Activated T-cell treated with anti-CD3 and anti-CD28 coated beads, Interleukin-2, amount 50 U/mL, for 24 hours (primary cell): ENCODE results near the gene BRS3.

Source experiments
- DNase-seq: peaks from one replicate; pipeline ENCODE4 v3.0.0-alpha.2; 2020
- H3K27ac Mint-ChIP-seq: 2 replicates; pipeline ENCODE4 v1.8.0; 2020; ENCODE audit warnings: mild to moderate bottlenecking, mixed read lengths
- H3K27me3 Mint-ChIP-seq: 2 replicates; pipeline ENCODE4 v1.8.0; 2020; ENCODE audit warnings: mixed read lengths
- H3K36me3 Mint-ChIP-seq: 2 replicates; pipeline ENCODE4 v1.8.0; 2020; ENCODE audit warnings: low read depth, mixed read lengths
- H3K4me1 Mint-ChIP-seq: 2 replicates; pipeline ENCODE4 v1.8.0; 2020; ENCODE audit warnings: low read depth, mixed read lengths
- H3K4me3 Mint-ChIP-seq: 2 replicates; pipeline ENCODE4 v1.8.0; 2020; ENCODE audit warnings: mild to moderate bottlenecking, moderate library complexity, mixed read lengths
- H3K9me3 Mint-ChIP-seq: 2 replicates; pipeline ENCODE4 v1.8.0; 2020; ENCODE audit warnings: mixed read lengths

Gene BRS3

DNA sequence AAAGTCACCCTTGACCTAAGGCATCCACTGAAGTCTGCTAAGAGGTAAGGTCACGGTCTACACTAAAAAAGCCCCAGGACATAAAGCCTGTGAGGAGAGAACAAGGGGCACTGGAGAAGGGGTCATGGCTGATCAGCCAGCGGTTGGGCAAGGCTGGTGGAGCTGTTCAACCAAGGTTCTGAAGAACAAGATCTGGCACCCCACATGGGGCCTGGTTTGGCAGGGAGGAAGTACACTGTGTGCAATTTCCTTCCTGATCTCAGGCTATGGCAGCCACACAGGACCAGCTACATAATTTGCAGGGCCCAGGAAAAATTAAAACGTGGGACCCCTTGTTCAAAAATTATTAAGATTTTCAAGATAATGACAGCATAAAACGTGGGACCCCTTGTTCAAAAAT is 14.1 kb upstream of the BRS3 start:
- Mint-ChIP-seq H3K27me3 (peaks cover 31% of the 10 kb centered on the region), H3K27ac (no peak overlapping the region), H3K4me3 (no peak overlapping the region), H3K36me3 (no peaks in the 10 kb centered on the region), H3K9me3 (no peaks in the 10 kb centered on the region), H3K4me1 (no peaks in the 10 kb centered on the region)
- no peak for DNase-seq

DNA sequence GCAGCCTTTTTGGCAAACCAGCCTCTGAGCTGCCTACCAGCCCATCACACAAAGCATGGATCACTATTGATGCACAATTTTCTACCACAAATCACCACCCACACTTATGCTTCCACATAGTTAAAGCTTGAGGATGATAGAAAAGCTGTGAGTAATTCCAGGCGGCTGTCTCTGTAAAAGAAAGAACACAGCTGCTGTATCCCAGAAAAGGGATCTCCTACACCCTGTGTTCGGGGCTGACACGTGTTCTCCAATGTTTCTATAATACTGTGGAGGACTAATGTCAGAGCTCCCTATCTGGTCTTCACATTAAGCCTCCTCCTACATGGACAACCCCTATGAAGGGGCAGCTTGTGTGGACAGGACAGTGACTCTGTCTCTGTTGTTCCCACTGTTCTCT is 12.5 kb upstream of the BRS3 start:
- no peaks in the 10 kb centered on the region for H3K9me3 Mint-ChIP-seq

DNA sequence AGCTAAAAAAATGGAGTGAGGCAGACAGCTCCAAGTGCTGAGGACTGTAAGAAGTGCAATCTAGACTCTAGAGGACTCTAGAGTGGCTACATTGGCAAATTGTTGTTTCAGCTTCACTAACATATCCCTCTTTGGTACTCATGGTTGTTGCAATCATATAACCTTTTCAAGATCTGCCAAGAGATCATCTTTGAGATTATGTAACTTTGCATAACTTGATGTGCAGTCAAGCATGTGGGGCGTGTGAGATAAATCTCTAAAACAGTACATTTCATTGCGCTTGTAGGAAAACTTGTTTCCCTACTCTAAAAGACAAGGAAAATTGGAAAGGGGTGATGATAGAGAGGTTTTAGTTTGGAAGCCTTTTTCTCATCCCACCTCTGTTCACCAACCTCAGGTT is 11.2 kb upstream of the BRS3 start:
- Mint-ChIP-seq H3K9me3 (no peaks in the 10 kb centered on the region), H3K27me3 (peaks cover 30% of the 10 kb centered on the region), H3K4me3 (no peak overlapping the region), H3K27ac (no peak overlapping the region), H3K36me3 (no peaks in the 10 kb centered on the region), H3K4me1 (no peaks in the 10 kb centered on the region)
- DNase-seq, result no peak

More for the DNA sequence above, 12.5 kb upstream of the BRS3 start:
- Mint-ChIP-seq H3K27ac (no peak overlapping the region), H3K4me1 (no peaks in the 10 kb centered on the region), H3K36me3 (no peaks in the 10 kb centered on the region), H3K4me3 (no peak overlapping the region), H3K27me3 (peaks cover 28% of the 10 kb centered on the region)
- DNase-seq, result no peak

DNA sequence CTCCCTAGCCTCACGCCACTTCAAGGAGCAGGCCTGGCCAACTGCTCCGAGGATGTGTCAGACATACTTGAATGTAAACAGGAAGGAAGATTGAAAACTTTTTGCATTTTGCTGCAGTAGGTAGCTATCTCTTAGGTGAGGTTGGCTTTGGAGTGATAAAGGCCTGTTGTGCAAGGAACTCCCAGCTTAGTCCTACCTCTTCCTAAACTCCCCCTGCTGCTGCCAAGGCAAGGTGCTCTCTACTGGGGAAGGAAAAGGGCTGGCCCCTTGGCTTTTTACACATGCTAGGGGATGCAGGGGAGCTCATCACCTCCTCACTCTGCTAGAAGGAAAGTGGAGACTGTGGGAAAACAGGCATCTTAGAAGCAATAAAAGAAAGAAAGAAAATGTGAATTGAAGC is 10.7 kb upstream of the BRS3 start:
- Mint-ChIP-seq H3K4me3 (no peak overlapping the region), H3K4me1 (no peaks in the 10 kb centered on the region), H3K27ac (no peak overlapping the region), H3K9me3 (no peaks in the 10 kb centered on the region), H3K36me3 (no peaks in the 10 kb centered on the region), H3K27me3 (peaks cover 27% of the 10 kb centered on the region)
- no peak for DNase-seq

DNA sequence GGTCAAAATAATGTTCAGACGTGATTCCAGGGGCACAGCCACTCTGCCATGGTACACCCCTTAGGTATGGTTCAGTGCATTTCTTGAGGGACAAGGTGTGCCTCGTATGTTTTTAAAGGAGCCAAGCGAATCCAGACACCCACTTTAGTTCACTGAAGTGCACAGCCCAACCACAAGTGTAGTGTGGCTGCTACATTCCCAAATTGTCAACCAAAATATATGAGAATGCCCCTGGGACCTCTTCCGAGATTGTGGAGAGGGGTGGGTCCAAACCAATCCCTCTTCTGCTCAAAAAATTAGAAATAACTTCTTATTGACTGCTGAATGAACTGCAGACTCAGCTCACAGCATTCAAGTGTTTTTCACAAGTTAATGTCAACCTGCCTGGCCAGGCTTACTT is 7.4 kb upstream of the BRS3 start:
- Mint-ChIP-seq H3K9me3 (no peaks in the 10 kb centered on the region), H3K4me1 (no peaks in the 10 kb centered on the region), H3K36me3 (no peaks in the 10 kb centered on the region), H3K27ac (no peak overlapping the region), H3K27me3 (peaks cover 41% of the 10 kb centered on the region), H3K4me3 (no peak overlapping the region)
- DNase-seq, result no peak

DNA sequence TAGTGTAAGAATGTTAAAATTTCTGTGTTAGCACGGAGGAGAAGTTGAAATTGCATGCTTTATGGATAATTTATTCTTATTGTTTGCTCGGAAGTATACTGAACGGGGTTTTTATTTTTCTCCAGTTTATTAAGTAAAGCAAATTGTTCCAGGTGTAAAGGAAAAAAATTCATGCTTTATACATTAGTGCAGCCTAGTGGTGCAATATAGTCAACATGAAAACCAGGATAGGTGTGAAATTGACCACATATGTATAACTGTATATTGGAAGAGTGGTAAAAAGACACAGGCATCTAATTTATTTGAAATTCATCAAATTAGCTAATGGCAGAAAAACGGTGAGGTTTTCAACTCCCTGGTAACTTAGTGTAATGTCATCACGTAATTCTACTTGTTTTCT is 959 bp downstream of the BRS3 start:
- no peak overlapping the region for H3K4me3 Mint-ChIP-seq

DNA sequence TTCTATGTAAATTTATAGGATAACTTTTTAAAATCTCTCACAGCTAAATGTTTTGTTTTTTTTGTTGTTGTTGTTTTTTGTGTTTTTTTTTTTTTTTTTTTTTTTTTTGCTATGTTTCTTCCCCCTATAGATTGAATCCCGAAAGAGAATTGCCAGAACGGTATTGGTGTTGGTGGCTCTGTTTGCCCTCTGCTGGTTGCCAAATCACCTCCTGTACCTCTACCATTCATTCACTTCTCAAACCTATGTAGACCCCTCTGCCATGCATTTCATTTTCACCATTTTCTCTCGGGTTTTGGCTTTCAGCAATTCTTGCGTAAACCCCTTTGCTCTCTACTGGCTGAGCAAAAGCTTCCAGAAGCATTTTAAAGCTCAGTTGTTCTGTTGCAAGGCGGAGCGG is 4.1 kb downstream of the BRS3 start:
- Mint-ChIP-seq H3K27ac (no peak overlapping the region), H3K36me3 (no peaks in the 10 kb centered on the region), H3K4me3 (no peak overlapping the region), H3K27me3 (peaks cover 52% of the 10 kb centered on the region), H3K4me1 (peaks cover 3% of the 10 kb centered on the region), H3K9me3 (no peaks in the 10 kb centered on the region)
- DNase-seq, result no peak

More for the DNA sequence above, 959 bp downstream of the BRS3 start:
- DNase-seq, result no peak
- Mint-ChIP-seq H3K9me3 (no peaks in the 10 kb centered on the region), H3K36me3 (no peaks in the 10 kb centered on the region), H3K27me3 (peaks cover 73% of the 10 kb centered on the region), H3K27ac (no peak overlapping the region), H3K4me1 (no peaks in the 10 kb centered on the region)

DNA sequence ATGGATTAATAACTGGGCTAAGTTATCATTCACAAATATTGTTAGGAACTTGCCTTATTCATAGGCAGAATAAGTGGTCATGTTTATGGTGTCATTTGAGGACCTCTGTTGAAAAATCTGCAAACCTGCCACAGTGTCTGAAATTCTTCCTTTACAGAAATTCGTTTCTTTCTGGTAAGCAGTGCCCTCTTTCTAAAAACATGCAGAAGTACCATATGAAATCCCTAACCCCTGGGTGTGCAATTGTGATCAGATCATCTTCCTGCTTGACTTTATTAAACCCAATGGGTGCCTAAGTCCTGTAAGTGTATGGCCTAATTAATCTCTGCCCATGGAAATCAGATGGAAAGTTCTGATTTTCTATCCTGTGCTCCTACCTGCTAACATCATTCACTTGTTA is 5.3 kb downstream of the BRS3 start:
- no peak for DNase-seq
- Mint-ChIP-seq H3K4me1 (peaks cover 3% of the 10 kb centered on the region), H3K27me3 (peaks cover 45% of the 10 kb centered on the region), H3K27ac (no peak overlapping the region), H3K9me3 (no peaks in the 10 kb centered on the region), H3K36me3 (peaks cover 2% of the 10 kb centered on the region), H3K4me3 (no peak overlapping the region)

DNA sequence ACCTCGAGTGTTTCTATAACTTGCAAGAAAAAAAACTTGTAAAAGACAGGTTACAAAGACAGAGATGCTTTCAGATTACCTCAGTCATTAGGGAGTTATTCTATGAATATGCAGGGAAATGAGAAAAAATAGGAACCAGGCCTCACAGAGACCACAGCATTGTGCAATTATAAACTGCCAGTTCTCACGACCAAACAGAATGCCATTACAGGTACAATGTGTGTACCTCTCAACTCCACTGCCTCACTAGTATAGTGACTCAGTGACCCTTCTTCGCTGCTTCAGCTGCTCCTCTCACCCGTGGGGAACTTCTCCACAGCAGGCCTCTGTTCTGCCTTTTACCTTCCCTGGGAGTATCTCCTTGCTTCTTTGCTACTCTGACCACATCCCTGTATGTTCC is 7.3 kb downstream of the BRS3 start:
- Mint-ChIP-seq H3K36me3 (peaks cover 6% of the 10 kb centered on the region), H3K4me3 (no peak overlapping the region), H3K9me3 (no peaks in the 10 kb centered on the region), H3K27ac (no peak overlapping the region), H3K4me1 (peaks cover 13% of the 10 kb centered on the region), H3K27me3 (peaks cover 27% of the 10 kb centered on the region)
- DNase-seq, result no peak

DNA sequence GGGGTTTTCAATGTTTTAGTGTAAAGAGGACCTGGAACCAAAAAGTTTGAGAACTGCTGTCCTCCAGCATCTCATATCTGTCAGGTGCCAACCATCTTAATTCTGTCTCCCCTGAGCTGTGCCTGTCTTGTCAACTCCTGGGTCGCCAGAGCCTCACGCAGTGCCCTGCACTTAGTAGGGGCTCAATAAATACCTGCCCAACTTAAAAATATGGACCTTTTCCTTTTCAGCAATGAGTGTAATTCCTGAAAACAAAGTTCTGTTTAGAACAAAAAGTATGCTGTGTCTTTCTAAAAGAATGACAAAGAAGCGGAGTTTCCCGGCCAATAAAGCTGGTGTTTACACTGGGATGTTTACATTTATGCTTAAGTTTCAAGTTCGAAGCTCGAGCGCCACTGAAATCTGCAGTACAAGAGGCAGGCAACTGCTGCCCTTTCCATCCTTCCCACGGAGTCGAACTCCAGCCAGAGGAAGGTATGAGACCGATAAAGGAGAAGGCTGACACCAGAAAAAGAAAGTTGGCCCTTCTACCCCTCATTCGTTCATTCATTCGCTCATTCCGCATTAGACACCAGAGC is 8.5 kb downstream of the BRS3 start:
- Mint-ChIP-seq H3K36me3 (peaks cover 18% of the 10 kb centered on the region), H3K4me1 (peaks cover 13% of the 10 kb centered on the region), H3K4me3 (peak overlapping the region; percentile 87), H3K27me3 (peaks cover 15% of the 10 kb centered on the region), H3K9me3 (no peaks in the 10 kb centered on the region), H3K27ac (peak overlapping the region; percentile 95)
- no peak for DNase-seq

DNA sequence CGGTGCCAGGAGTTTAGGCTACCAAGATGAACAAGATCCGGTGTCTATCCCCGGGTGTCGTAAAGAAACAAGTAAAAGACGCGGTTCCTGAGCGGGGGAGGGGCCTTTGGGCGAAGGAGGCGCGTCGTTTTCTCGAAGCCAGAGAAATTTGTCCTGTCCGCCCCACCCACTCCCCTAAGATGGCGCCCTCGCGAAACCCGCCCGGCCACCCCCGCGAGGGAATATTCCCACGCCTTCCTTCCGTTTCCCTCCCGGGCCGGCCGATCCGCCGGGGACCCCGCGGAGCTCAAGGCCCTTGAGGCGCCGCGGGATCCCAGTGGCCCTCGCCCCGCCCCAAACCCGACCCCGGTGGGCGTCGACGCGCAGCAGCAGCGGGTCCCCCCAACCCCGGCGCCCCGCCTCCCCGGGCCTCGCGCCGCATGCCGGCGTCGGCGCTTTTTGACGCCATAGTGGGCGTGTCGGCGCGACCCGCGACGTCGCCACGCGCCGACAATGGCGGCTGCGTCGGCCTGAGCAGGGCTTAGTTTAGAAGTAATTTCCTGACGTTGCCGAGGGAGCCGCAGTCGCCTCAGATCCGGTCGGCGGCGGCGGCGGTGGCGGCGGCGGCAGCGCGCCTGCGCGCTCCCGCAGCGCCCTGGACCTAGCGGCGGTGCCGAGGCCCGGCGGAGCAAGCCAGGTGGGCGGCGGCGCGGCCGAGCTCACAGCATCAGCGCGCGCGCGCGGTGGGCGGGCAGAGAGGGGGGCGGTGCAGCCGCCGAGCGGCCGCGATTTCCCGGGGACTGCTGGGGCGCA is 9.2 kb downstream of the BRS3 start:
- peak; percentile 87 for DNase-seq
- peaks cover 19% of the 10 kb centered on the region for H3K36me3 Mint-ChIP-seq
- peaks cover 13% of the 10 kb centered on the region for H3K4me1 Mint-ChIP-seq
- no peaks in the 10 kb centered on the region for H3K9me3 Mint-ChIP-seq
- H3K27ac Mint-ChIP-seq, result peak overlapping the region; percentile 95
- H3K4me3 Mint-ChIP-seq, result peak overlapping the region; percentile 87
- H3K27me3 Mint-ChIP-seq, result peaks cover 10% of the 10 kb centered on the region

DNA sequence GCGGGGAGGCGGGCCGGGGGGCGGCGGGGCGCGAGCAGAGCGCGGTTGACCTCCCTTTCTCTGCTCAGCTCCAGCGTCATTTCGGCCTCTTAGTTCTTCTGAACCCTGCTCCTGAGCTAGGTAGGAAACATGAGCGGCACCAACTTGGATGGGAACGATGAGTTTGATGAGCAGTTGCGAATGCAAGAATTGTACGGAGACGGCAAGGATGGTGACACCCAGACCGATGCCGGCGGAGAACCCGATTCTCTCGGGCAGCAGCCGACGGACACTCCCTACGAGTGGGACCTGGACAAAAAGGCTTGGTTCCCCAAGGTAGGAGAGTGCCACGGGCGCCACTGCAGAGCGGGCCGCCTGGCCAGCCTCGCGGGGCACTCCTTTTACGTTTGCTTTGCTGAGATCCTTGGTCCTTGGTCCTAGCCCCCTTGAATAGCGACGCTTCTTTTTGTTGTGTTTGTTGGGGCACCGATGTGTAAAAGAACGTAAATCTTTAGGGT is 9.9 kb downstream of the BRS3 start, which contains the start of gene HTATSF1:
Gene HTATSF1, plus strand, starts transcription at position 37 of the 497 bp plus-strand sequence. Its CDS starts 93 bp downstream, at position 130.
- H3K4me1 Mint-ChIP-seq, result peaks cover 13% of the 10 kb centered on the region
- H3K4me3 Mint-ChIP-seq, result peak within 1 kb of the TSS; percentile 87
- peaks cover 24% of the 10 kb centered on the region for H3K36me3 Mint-ChIP-seq
- H3K27ac Mint-ChIP-seq, result peak within 1 kb of the TSS; percentile 95
- no peaks in the 10 kb centered on the region for H3K9me3 Mint-ChIP-seq
- H3K27me3 Mint-ChIP-seq, result peaks cover 3% of the 10 kb centered on the region
- DNase-seq, result no peak

DNA sequence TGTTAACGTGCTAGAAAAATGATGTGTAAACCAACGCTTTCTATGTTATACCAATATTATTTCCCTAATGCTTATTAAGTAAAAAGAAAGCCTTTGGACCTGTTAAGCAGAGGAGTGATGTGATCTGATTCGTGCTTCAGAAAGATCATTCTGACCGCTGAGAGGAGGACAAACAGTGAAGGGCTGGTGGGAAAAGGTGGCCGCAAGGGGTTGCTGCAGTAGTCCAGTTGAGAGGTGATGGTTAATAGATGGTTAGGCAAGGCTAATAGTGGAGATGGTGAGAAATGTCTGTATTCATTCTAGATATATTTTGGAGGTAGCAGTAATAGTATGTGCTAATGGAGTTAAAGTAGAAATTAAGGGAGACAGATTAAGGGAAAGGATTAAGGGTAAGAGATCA is 31.3 kb downstream of the BRS3 start:
- H3K36me3 Mint-ChIP-seq, result no peaks in the 10 kb centered on the region
- DNase-seq, result no peak
- H3K9me3 Mint-ChIP-seq, result no peaks in the 10 kb centered on the region
- peaks cover 11% of the 10 kb centered on the region for H3K27me3 Mint-ChIP-seq
- H3K4me1 Mint-ChIP-seq, result peaks cover 5% of the 10 kb centered on the region
- H3K4me3 Mint-ChIP-seq, result no peak overlapping the region
- H3K27ac Mint-ChIP-seq, result no peak overlapping the region

DNA sequence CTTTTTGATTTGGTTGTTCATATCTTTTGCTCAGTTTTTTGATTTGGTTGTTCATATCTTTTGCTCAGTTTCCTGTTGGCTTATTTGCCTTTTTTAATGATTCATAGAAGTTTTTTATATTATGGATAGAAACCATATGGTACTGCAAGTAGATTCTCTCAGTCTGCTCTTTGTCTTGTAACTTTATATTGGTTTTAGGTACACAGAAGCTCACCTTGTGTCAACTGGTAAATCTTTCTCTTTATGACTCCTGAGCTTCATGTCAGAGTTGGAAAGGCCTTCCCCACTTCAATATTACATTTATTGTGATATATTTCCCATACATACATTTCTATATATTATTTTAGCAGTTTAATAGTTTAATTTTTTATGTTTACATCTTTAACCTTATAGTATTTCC is 36.0 kb downstream of the BRS3 start:
- no peak overlapping the region for H3K4me3 Mint-ChIP-seq
- H3K27ac Mint-ChIP-seq, result no peak overlapping the region
- no peaks in the 10 kb centered on the region for H3K36me3 Mint-ChIP-seq
- peaks cover 5% of the 10 kb centered on the region for H3K4me1 Mint-ChIP-seq
- H3K27me3 Mint-ChIP-seq, result peaks cover 5% of the 10 kb centered on the region
- DNase-seq, result no peak
- H3K9me3 Mint-ChIP-seq, result no peaks in the 10 kb centered on the region
